ENCODE data around the gene PLXNA2. TPM values are rescaled to one million over a fixed set of nuclear protein-coding genes. Genes with fewer than 3 reads are reported as not detected.

Gene PLXNA2
- total and polyA plus RNA-seq, 2 of the 8 experiments (the other 6 are each of a cell fraction or from before 2014, with no cell fraction given) = 0.33 to 1.5 TPM

- Histone ChIP-seq H3K23ac (ENCODE audit: insufficient read length) (no peak overlapping the region), H2AFZ (ENCODE audit: low read length) (no peak overlapping the region), H3K56ac (replicated peaks; ENCODE audit: insufficient read length, low read depth, low read length) (no peak overlapping the region), H4K20me1 (replicated peaks in 1 of 2; ENCODE audit: control insufficient read depth in 1 of 2, insufficient read depth in 2 of 2, low read length in 2 of 2) (no peaks in the 10 kb centered on the region), H3K79me1 (ENCODE audit: low read depth, low read length) (no peaks in the 10 kb centered on the region), H3K36me3 (ENCODE audit: control insufficient read depth in 2 of 4, insufficient read depth in 4 of 4, low read length in 3 of 4) (no peaks in the 10 kb centered on the region), H2BK5ac (ENCODE audit: low read depth, low read length) (no peak overlapping the region), H3K4me1 (replicated peaks in 1 of 4; ENCODE audit: control insufficient read depth in 3 of 4, insufficient read depth in 4 of 4, low read length in 3 of 4) (peaks cover 0 to 2% (median 0%) of the 10 kb centered on the region in 4 experiments; a peak in 2 of 7 replicates), H3K23me2 (ENCODE audit: low read depth, low read length) (no peaks in the 10 kb centered on the region), H4K8ac (ENCODE audit: extremely low read depth, insufficient read depth, low read length) (no peak overlapping the region), H3K4me2 (ENCODE audit: insufficient read depth in 1 of 2, low read depth in 2 of 2, low read length in 2 of 2) (no peak overlapping the region), H3K4ac (replicated peaks; ENCODE audit: insufficient read length, low read depth, low read length) (no peak overlapping the region), H3K18ac (ENCODE audit: extremely low read depth, low read length) (no peak overlapping the region), H3K14ac (ENCODE audit: insufficient read length) (no peak overlapping the region), H3K4me3 (ENCODE audit: extremely low read depth in 1 of 4, insufficient read depth in 2 of 4, low read depth in 3 of 4, low read length in 4 of 4) (no peak overlapping the region), H3K9ac (replicated peaks in 1 of 4; ENCODE audit: extremely low read depth in 1 of 4, low read depth in 3 of 4, low read length in 3 of 4) (no peak overlapping the region), H2BK12ac (ENCODE audit: low read depth, low read length) (no peak overlapping the region), H3K9me3 (ENCODE audit: insufficient read depth in 2 of 2, low read depth in 1 of 2, low read length in 1 of 2) (no peaks in the 10 kb centered on the region), H4K5ac (ENCODE audit: insufficient read length, low read depth, low read length) (no peak overlapping the region), H2BK15ac (ENCODE audit: low read length) (no peak overlapping the region), H3K27ac (ENCODE audit: low read depth, low read length) (no peak overlapping the region), H3K79me2 (ENCODE audit: control insufficient read depth in 1 of 2, insufficient read depth in 2 of 2, low read length in 2 of 2) (no peaks in the 10 kb centered on the region), H4K91ac (replicated peaks; ENCODE audit: insufficient read length, low read length) (no peak overlapping the region), H2BK20ac (ENCODE audit: low read length) (no peak overlapping the region), H2AK5ac (ENCODE audit: low read depth, low read length) (no peak overlapping the region), H2BK120ac (replicated peaks; ENCODE audit: low read depth, low read length) (no peak overlapping the region), H3K27me3 (replicated peaks in 1 of 4; ENCODE audit: control insufficient read depth in 3 of 4, extremely low read depth in 1 of 4, insufficient read depth in 3 of 4, low read length in 3 of 4) (no peaks in the 10 kb centered on the region)
- TF ChIP-seq MAX (IDR thresholded peaks at IDR 0.05) (no peak), USF2 (IDR thresholded peaks at IDR 0.05; ENCODE audit: low read length) (no peak), NANOG (IDR thresholded peaks at IDR 0.05; ENCODE audit: insufficient read depth, low read depth, low read length, poor library complexity, severe bottlenecking) (no peak), PHF8 (conservative IDR thresholded peaks at IDR 0.05; ENCODE audit: low read depth, low read length) (no peak), YY1 (IDR thresholded peaks at IDR 0.05; ENCODE audit: low read depth, low read length) (no peak), ZNF274 (IDR thresholded peaks at IDR 0.05; ENCODE audit: borderline replicate concordance, extremely low read depth, low read length) (no peak), ASH2L (IDR thresholded peaks at IDR 0.05; ENCODE audit: low read length) (no peak), NRF1 (IDR thresholded peaks at IDR 0.05; ENCODE audit: low read depth, low read length) (no peak), TAF1 (IDR thresholded peaks at IDR 0.05; ENCODE audit: low read depth, low read length) (no peak), CREB1 (IDR thresholded peaks at IDR 0.05) (no peak), TAF7 (optimal IDR thresholded peaks at IDR 0.05; ENCODE audit: borderline replicate concordance, low read depth, low read length) (no peak), SP2 (IDR thresholded peaks at IDR 0.05; ENCODE audit: low read length) (no peak), EGR1 (IDR thresholded peaks at IDR 0.05; ENCODE audit: borderline replicate concordance, low read depth, low read length) (no peak), CBX8 (IDR thresholded peaks at IDR 0.05; ENCODE audit: borderline replicate concordance, low read depth, low read length) (no peak)
- 89% methylated on average over 4 of the region's 4 CpGs; no CpG with 5 or more reads in 1 of the 2 experiments for WGBS, 2 experiments (ENCODE audit: extremely low coverage in 1 of 2, insufficient coverage in 1 of 2, insufficient read length in 1 of 2, insufficient replicate concordance in 2 of 2, low coverage in 1 of 2, low lambda C conversion rate in 2 of 2, missing lambda C conversion rate in 1 of 2)
- ChIA-PET POLR2A (ENCODE audit: partially characterized antibody) (no interaction called here), CTCF (ENCODE audit: partially characterized antibody) (interaction anchor here (0.6 to 4.2 kb wide), 4 partner anchors 9 to 37 kb away, joined by 3 to 13 read pairs (median 4); no protein-coding TSS in a partner anchor)
- FAIRE-seq (no peak), DNase-seq (ENCODE audit: low read depth in 1 of 2, low spot score in 2 of 2) (no peak)
Measured at GRCh38 chr1:208288495-208288894, 44.3 kb upstream of the PLXNA2 start.
